Vagina (tissue), 2 donors: ENCODE results near the gene GREM1.

Experiments
- POLR2A ChIP-seq, 2 donors: fragments of 450-650 bp; IDR thresholded peaks; one replicate each; pipeline ENCODE4 v1.6.1; 2017; ENCODE audit warnings: antibody characterized with exemption in 2 of 2, mild to moderate bottlenecking in 2 of 2, moderate library complexity in 2 of 2
- POLR2AphosphoS5 ChIP-seq, 2 donors: sonication (generic); formaldehyde crosslinking; IDR thresholded peaks; one replicate each; pipeline ENCODE4 v1.9.0; 2017; ENCODE audit warnings: antibody characterized with exemption in 2 of 2, mild to moderate bottlenecking in 2 of 2, low read depth in 1 of 2; ENCODE audit not compliant: insufficient read depth in 1 of 2
- TF ChIP-seq, protein P1 (sequence below), 3 experiments: fragments of 450-650 bp in 2 of 3; fragments of 200-600 bp in 1 of 3; sonication (generic) in 1 of 3; IDR thresholded peaks; one replicate each; pipeline ENCODE4 v1.5.1; 2017 to 2019; ENCODE audit warnings: antibody characterized with exemption in 3 of 3, mild to moderate bottlenecking in 2 of 3, moderate library complexity in 2 of 3

- TF ChIP-seq POLR2AphosphoS5 (IDR thresholded peaks at IDR 0.05; ENCODE audit: insufficient read depth in 1 of 2, low read depth in 1 of 2): no peak
- TF ChIP-seq, protein P1, sequence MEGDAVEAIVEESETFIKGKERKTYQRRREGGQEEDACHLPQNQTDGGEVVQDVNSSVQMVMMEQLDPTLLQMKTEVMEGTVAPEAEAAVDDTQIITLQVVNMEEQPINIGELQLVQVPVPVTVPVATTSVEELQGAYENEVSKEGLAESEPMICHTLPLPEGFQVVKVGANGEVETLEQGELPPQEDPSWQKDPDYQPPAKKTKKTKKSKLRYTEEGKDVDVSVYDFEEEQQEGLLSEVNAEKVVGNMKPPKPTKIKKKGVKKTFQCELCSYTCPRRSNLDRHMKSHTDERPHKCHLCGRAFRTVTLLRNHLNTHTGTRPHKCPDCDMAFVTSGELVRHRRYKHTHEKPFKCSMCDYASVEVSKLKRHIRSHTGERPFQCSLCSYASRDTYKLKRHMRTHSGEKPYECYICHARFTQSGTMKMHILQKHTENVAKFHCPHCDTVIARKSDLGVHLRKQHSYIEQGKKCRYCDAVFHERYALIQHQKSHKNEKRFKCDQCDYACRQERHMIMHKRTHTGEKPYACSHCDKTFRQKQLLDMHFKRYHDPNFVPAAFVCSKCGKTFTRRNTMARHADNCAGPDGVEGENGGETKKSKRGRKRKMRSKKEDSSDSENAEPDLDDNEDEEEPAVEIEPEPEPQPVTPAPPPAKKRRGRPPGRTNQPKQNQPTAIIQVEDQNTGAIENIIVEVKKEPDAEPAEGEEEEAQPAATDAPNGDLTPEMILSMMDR (IDR thresholded peaks at IDR 0.05): no peak
- TF ChIP-seq POLR2A (IDR thresholded peaks at IDR 0.05): no peak
These were observed 39.6 kb downstream of the GREM1 start for GRCh38 chr15:32757426-32757825.
